ENCODE data around the gene MLX.
"Not testable (repeated sequence)": the region's sequence is repeated elsewhere in the genome, so short reads cannot be mapped to it uniquely, and the experiment has no call there.

GRCh38 chr17:42545755-42546505 is 21.0 kb upstream of the MLX start:
- TF ChIP-seq CTCF (IDR thresholded peaks at IDR 0.05; ENCODE audit: insufficient read depth, low read length, poor library complexity, severe bottlenecking); EZH2phosphoT487 (conservative IDR thresholded peaks at IDR 0.05; ENCODE audit: low read length): not testable (repeated sequence)

All from SU-DHL-6 (cell line).